Measurements from ENCODE around the gene MRPL27. TPM values are rescaled to one million over a fixed set of nuclear protein-coding genes. Genes with fewer than 3 reads are reported as not detected.

Gene MRPL27
- total RNA-seq, 3 donors from 2014 or later = 63.7 to 90.3 (median 80.2) TPM

GRCh38 chr17:50326831-50327364 is 46.1 kb downstream of the MRPL27 start:
- ATAC-seq (no peak), DNase-seq (no peak)
- no peak for TF ChIP-seq CTCF (IDR thresholded peaks at IDR 0.05)
- intact Hi-C loops (cut with DNase I, micrococcal nuclease) = no loop called here
- Histone ChIP-seq H3K9me3 (no peaks in the 10 kb centered on the region), H3K4me1 (ENCODE audit: low read depth) (no peaks in the 10 kb centered on the region), H3K4me3 (no peak overlapping the region), H3K36me3 (ENCODE audit: low read depth) (no peaks in the 10 kb centered on the region)

GRCh38 chr17:50325906-50326305 is 47.1 kb downstream of the MRPL27 start:
- TF ChIP-seq CTCF (IDR thresholded peaks at IDR 0.05) = no peak
- DNase-seq = no peak
- intact Hi-C loops (cut with DNase I, micrococcal nuclease) = no loop called here
- Histone ChIP-seq H3K9me3 (no peaks in the 10 kb centered on the region), H3K4me3 (no peak overlapping the region), H3K4me1 (ENCODE audit: low read depth) (no peaks in the 10 kb centered on the region), H3K36me3 (ENCODE audit: low read depth) (no peaks in the 10 kb centered on the region)
- no peak for ATAC-seq

GRCh38 chr17:50323060-50323459 is 49.9 kb downstream of the MRPL27 start:
- intact Hi-C loops (cut with DNase I, micrococcal nuclease) = no loop called here
- no peak for TF ChIP-seq CTCF (IDR thresholded peaks at IDR 0.05)
- ATAC-seq = no peak
- DNase-seq = no peak
- Histone ChIP-seq H3K9me3 (no peaks in the 10 kb centered on the region), H3K36me3 (ENCODE audit: low read depth) (no peaks in the 10 kb centered on the region), H3K4me1 (ENCODE audit: low read depth) (no peaks in the 10 kb centered on the region), H3K4me3 (no peak overlapping the region)

- ATAC-seq (no peak), DNase-seq (no peak)
- no peak for TF ChIP-seq CTCF (IDR thresholded peaks at IDR 0.05)
- Histone ChIP-seq H3K9me3 (no peaks in the 10 kb centered on the region), H3K4me1 (ENCODE audit: low read depth) (no peaks in the 10 kb centered on the region), H3K36me3 (ENCODE audit: low read depth) (no peaks in the 10 kb centered on the region), H3K4me3 (no peak overlapping the region)
- intact Hi-C loops (cut with DNase I, micrococcal nuclease) = no loop called here
These were observed 50.7 kb downstream of the MRPL27 start for GRCh38 chr17:50322271-50322670.

GRCh38 chr17:50319306-50320004 is 53.5 kb downstream of the MRPL27 start:
- DNase-seq (no peak), ATAC-seq (no peak)
- Histone ChIP-seq H3K4me3 (no peak overlapping the region), H3K36me3 (ENCODE audit: low read depth) (no peaks in the 10 kb centered on the region), H3K4me1 (ENCODE audit: low read depth) (no peaks in the 10 kb centered on the region), H3K9me3 (no peaks in the 10 kb centered on the region)
- no peak for TF ChIP-seq CTCF (IDR thresholded peaks at IDR 0.05)
- intact Hi-C loops (cut with DNase I, micrococcal nuclease) = no loop called here

Measured in mucosa of descending colon (tissue), 3 donors.